ENCODE results near the gene OR6C4.
"Not testable (repeated sequence)": the region's sequence is repeated elsewhere in the genome, so short reads cannot be mapped to it uniquely, and the experiment has no call there.

DNA sequence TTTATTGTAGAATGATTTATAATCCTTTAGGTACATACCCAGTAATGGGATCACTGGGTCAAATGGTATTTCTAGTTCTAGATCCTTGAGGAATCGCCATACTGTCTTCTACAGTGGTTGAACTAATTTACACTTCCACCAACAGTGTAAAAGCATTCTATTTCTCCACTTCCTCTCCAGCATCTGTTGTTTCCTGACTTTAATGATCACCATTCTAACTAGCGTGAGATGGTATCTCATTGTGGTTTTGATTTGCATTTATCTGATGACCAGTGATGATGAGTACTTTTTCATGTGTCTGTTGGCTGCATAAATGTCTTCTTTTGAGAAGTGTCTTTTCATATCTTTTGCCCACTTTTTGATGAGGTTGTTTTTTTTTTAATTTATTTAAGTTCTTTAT lies 1.2 kb upstream of the OR6C4 start:
- TF ChIP-seq, protein P1, sequence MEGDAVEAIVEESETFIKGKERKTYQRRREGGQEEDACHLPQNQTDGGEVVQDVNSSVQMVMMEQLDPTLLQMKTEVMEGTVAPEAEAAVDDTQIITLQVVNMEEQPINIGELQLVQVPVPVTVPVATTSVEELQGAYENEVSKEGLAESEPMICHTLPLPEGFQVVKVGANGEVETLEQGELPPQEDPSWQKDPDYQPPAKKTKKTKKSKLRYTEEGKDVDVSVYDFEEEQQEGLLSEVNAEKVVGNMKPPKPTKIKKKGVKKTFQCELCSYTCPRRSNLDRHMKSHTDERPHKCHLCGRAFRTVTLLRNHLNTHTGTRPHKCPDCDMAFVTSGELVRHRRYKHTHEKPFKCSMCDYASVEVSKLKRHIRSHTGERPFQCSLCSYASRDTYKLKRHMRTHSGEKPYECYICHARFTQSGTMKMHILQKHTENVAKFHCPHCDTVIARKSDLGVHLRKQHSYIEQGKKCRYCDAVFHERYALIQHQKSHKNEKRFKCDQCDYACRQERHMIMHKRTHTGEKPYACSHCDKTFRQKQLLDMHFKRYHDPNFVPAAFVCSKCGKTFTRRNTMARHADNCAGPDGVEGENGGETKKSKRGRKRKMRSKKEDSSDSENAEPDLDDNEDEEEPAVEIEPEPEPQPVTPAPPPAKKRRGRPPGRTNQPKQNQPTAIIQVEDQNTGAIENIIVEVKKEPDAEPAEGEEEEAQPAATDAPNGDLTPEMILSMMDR (IDR thresholded peaks at IDR 0.05), result not testable (repeated sequence)
- TF ChIP-seq POLR2A (IDR thresholded peaks at IDR 0.05; ENCODE audit: low read length); RNF2 (IDR thresholded peaks at IDR 0.05; ENCODE audit: borderline replicate concordance, low read depth); RFX5 (IDR thresholded peaks at IDR 0.05); SREBF2 (IDR thresholded peaks at IDR 0.05); MYC (IDR thresholded peaks at IDR 0.05; ENCODE audit: borderline replicate concordance, low read length): not testable (repeated sequence)
